ENCODE data around the gene CCR9. TPM values are rescaled to one million over a fixed set of nuclear protein-coding genes. Genes with fewer than 3 reads are reported as not detected.

The CCR9 gene
- total RNA-seq, 1 experiment from 2014 or later, result not detected

- Histone ChIP-seq H3K27ac (ENCODE audit: low read length) (no peak overlapping the region), H3K9me3 (ENCODE audit: low read length) (no peaks in the 10 kb centered on the region), H3K36me3 (ENCODE audit: insufficient read depth, low read length) (peaks cover 8% of the 10 kb centered on the region; the same call in 1 of the 2 replicates), H3K9me2 (replicated peaks; ENCODE audit: insufficient read depth, low read length) (no peaks in the 10 kb centered on the region), H2AFZ (ENCODE audit: low read length) (no peak overlapping the region), H3K4me2 (ENCODE audit: low read depth, low read length, poor library complexity, severe bottlenecking) (no peak overlapping the region), H3K27me3 (ENCODE audit: low read length) (no peaks in the 10 kb centered on the region), H3K4me1 (ENCODE audit: low read length) (no peaks in the 10 kb centered on the region), H3K79me2 (ENCODE audit: low read length) (no peaks in the 10 kb centered on the region), H4K20me1 (ENCODE audit: insufficient read depth, low read depth, low read length) (no peaks in the 10 kb centered on the region), H3K9ac (ENCODE audit: low read length) (no peak overlapping the region), H3K4me3 (ENCODE audit: low read length) (no peak overlapping the region)
- DNase-seq, result no peak
These were observed 58.7 kb downstream of the CCR9 start for GRCh38 chr3:45944830-45945620.

DNA sequence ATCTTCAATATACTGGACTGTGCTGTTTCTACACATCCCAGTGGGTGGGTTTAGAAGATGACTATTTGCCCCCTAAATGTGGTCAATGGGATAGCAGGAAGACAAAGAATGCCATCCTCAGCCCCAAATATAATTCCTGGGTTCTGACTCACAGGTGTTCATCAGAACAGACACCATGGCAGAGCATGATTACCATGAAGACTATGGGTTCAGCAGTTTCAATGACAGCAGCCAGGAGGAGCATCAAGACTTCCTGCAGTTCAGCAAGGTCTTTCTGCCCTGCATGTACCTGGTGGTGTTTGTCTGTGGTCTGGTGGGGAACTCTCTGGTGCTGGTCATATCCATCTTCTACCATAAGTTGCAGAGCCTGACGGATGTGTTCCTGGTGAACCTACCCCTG lies 60.0 kb downstream of the CCR9 start:
- no peak overlapping the region for H3K4me2 ChIP-seq (ENCODE audit: low read depth, low read length, poor library complexity, severe bottlenecking)
- H3K79me2 ChIP-seq (ENCODE audit: low read length), result no peaks in the 10 kb centered on the region
- DNase-seq, result no peak
- no peaks in the 10 kb centered on the region for H3K9me2 ChIP-seq (replicated peaks; ENCODE audit: insufficient read depth, low read length)
- no peak overlapping the region for H3K27ac ChIP-seq (ENCODE audit: low read length)
- H2AFZ ChIP-seq (ENCODE audit: low read length), result no peak overlapping the region
- no peak overlapping the region for H3K9ac ChIP-seq (ENCODE audit: low read length)
- H3K4me1 ChIP-seq (ENCODE audit: low read length), result no peaks in the 10 kb centered on the region
- no peaks in the 10 kb centered on the region for H3K27me3 ChIP-seq (ENCODE audit: low read length)
- no peak overlapping the region for H3K4me3 ChIP-seq (ENCODE audit: low read length)
- no peaks in the 10 kb centered on the region for H3K9me3 ChIP-seq (ENCODE audit: low read length)
- H4K20me1 ChIP-seq (ENCODE audit: insufficient read depth, low read depth, low read length), result no peaks in the 10 kb centered on the region
- H3K36me3 ChIP-seq (ENCODE audit: insufficient read depth, low read length), result peaks cover 8% of the 10 kb centered on the region; the same call in 1 of the 2 replicates

DNA sequence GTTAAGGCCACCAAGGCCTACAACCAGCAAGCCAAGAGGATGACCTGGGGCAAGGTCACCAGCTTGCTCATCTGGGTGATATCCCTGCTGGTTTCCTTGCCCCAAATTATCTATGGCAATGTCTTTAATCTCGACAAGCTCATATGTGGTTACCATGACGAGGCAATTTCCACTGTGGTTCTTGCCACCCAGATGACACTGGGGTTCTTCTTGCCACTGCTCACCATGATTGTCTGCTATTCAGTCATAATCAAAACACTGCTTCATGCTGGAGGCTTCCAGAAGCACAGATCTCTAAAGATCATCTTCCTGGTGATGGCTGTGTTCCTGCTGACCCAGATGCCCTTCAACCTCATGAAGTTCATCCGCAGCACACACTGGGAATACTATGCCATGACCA lies 60.5 kb downstream of the CCR9 start:
- no peak overlapping the region for H3K4me2 ChIP-seq (ENCODE audit: low read depth, low read length, poor library complexity, severe bottlenecking)
- H3K4me3 ChIP-seq (ENCODE audit: low read length), result no peak overlapping the region
- H3K79me2 ChIP-seq (ENCODE audit: low read length), result no peaks in the 10 kb centered on the region
- H3K9me2 ChIP-seq (replicated peaks; ENCODE audit: insufficient read depth, low read length), result no peaks in the 10 kb centered on the region
- H3K27me3 ChIP-seq (ENCODE audit: low read length), result no peaks in the 10 kb centered on the region
- H3K36me3 ChIP-seq (ENCODE audit: insufficient read depth, low read length), result peaks cover 9% of the 10 kb centered on the region; the same call in 1 of the 2 replicates
- no peaks in the 10 kb centered on the region for H3K4me1 ChIP-seq (ENCODE audit: low read length)
- H3K9me3 ChIP-seq (ENCODE audit: low read length), result no peaks in the 10 kb centered on the region
- no peak overlapping the region for H2AFZ ChIP-seq (ENCODE audit: low read length)
- no peak for DNase-seq
- no peak overlapping the region for H3K27ac ChIP-seq (ENCODE audit: low read length)
- H4K20me1 ChIP-seq (ENCODE audit: insufficient read depth, low read depth, low read length), result no peaks in the 10 kb centered on the region
- H3K9ac ChIP-seq (ENCODE audit: low read length), result no peak overlapping the region

GRCh38 chr3:45947361-45947760 lies 61.0 kb downstream of the CCR9 start:
- no peak overlapping the region for H3K4me2 ChIP-seq (ENCODE audit: low read depth, low read length, poor library complexity, severe bottlenecking)
- H3K9ac ChIP-seq (ENCODE audit: low read length), result no peak overlapping the region
- no peaks in the 10 kb centered on the region for H4K20me1 ChIP-seq (ENCODE audit: insufficient read depth, low read depth, low read length)
- DNase-seq, result no peak
- H3K9me3 ChIP-seq (ENCODE audit: low read length), result no peaks in the 10 kb centered on the region
- no peak overlapping the region for H3K4me3 ChIP-seq (ENCODE audit: low read length)
- H3K79me2 ChIP-seq (ENCODE audit: low read length), result no peaks in the 10 kb centered on the region
- H3K9me2 ChIP-seq (replicated peaks; ENCODE audit: insufficient read depth, low read length), result no peaks in the 10 kb centered on the region
- no peaks in the 10 kb centered on the region for H3K27me3 ChIP-seq (ENCODE audit: low read length)
- peaks cover 14% of the 10 kb centered on the region; the same call in 1 of the 2 replicates for H3K36me3 ChIP-seq (ENCODE audit: insufficient read depth, low read length)
- H3K4me1 ChIP-seq (ENCODE audit: low read length), result no peaks in the 10 kb centered on the region
- H2AFZ ChIP-seq (ENCODE audit: low read length), result no peak overlapping the region
- no peak overlapping the region for H3K27ac ChIP-seq (ENCODE audit: low read length)

- H3K27me3 ChIP-seq (ENCODE audit: low read length), result no peaks in the 10 kb centered on the region
- H3K36me3 ChIP-seq (ENCODE audit: insufficient read depth, low read length), result peaks cover 15% of the 10 kb centered on the region; the same call in 1 of the 2 replicates
- no peaks in the 10 kb centered on the region for H3K79me2 ChIP-seq (ENCODE audit: low read length)
- no peaks in the 10 kb centered on the region for H3K4me1 ChIP-seq (ENCODE audit: low read length)
- H3K27ac ChIP-seq (ENCODE audit: low read length), result no peak overlapping the region
- no peaks in the 10 kb centered on the region for H3K9me3 ChIP-seq (ENCODE audit: low read length)
- no peak overlapping the region for H2AFZ ChIP-seq (ENCODE audit: low read length)
- no peak overlapping the region for H3K4me3 ChIP-seq (ENCODE audit: low read length)
- DNase-seq, result no peak
- no peak overlapping the region for H3K4me2 ChIP-seq (ENCODE audit: low read depth, low read length, poor library complexity, severe bottlenecking)
- H4K20me1 ChIP-seq (ENCODE audit: insufficient read depth, low read depth, low read length), result no peaks in the 10 kb centered on the region
- H3K9me2 ChIP-seq (replicated peaks; ENCODE audit: insufficient read depth, low read length), result no peaks in the 10 kb centered on the region
- no peak overlapping the region for H3K9ac ChIP-seq (ENCODE audit: low read length)
These were observed 62.0 kb downstream of the CCR9 start for GRCh38 chr3:45948311-45948781.

GRCh38 chr3:45948881-45949280 lies 62.5 kb downstream of the CCR9 start:
- no peak overlapping the region for H3K9ac ChIP-seq (ENCODE audit: low read length)
- no peaks in the 10 kb centered on the region for H3K79me2 ChIP-seq (ENCODE audit: low read length)
- H3K4me3 ChIP-seq (ENCODE audit: low read length), result no peak overlapping the region
- H3K4me1 ChIP-seq (ENCODE audit: low read length), result no peaks in the 10 kb centered on the region
- DNase-seq, result no peak
- no peaks in the 10 kb centered on the region for H4K20me1 ChIP-seq (ENCODE audit: insufficient read depth, low read depth, low read length)
- no peak overlapping the region for H3K27ac ChIP-seq (ENCODE audit: low read length)
- H3K9me2 ChIP-seq (replicated peaks; ENCODE audit: insufficient read depth, low read length), result no peaks in the 10 kb centered on the region
- peaks cover 18% of the 10 kb centered on the region; the same call in 1 of the 2 replicates for H3K36me3 ChIP-seq (ENCODE audit: insufficient read depth, low read length)
- no peak overlapping the region for H2AFZ ChIP-seq (ENCODE audit: low read length)
- H3K9me3 ChIP-seq (ENCODE audit: low read length), result no peaks in the 10 kb centered on the region
- H3K4me2 ChIP-seq (ENCODE audit: low read depth, low read length, poor library complexity, severe bottlenecking), result no peak overlapping the region
- no peaks in the 10 kb centered on the region for H3K27me3 ChIP-seq (ENCODE audit: low read length)

DNA sequence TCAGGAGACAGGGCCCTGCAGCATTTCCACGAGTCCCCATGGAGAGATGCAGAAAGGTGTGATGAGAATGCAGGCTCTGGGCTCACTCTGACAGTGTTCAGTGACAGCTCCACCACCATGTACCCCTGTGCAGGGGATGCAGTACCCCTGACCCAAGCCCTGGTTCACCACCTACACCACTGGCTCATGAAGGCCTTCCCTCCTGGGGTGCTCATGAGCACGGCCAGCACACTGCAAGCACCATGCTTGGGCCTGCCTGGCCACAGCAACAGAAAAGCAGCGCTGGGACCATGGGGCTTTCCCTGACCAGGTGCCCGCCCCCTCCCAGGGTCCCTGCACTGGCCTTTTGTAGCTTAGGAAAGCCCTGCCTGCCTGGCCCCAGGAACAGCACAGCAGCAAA lies 63.1 kb downstream of the CCR9 start:
- no peak overlapping the region for H3K4me2 ChIP-seq (ENCODE audit: low read depth, low read length, poor library complexity, severe bottlenecking)
- no peaks in the 10 kb centered on the region for H3K27me3 ChIP-seq (ENCODE audit: low read length)
- no peak overlapping the region for H3K9ac ChIP-seq (ENCODE audit: low read length)
- no peaks in the 10 kb centered on the region for H4K20me1 ChIP-seq (ENCODE audit: insufficient read depth, low read depth, low read length)
- DNase-seq, result no peak
- no peak overlapping the region for H2AFZ ChIP-seq (ENCODE audit: low read length)
- no peaks in the 10 kb centered on the region for H3K4me1 ChIP-seq (ENCODE audit: low read length)
- no peaks in the 10 kb centered on the region for H3K79me2 ChIP-seq (ENCODE audit: low read length)
- H3K36me3 ChIP-seq (ENCODE audit: insufficient read depth, low read length), result peaks cover 21% of the 10 kb centered on the region; the same call in 1 of the 2 replicates
- H3K9me2 ChIP-seq (replicated peaks; ENCODE audit: insufficient read depth, low read length), result no peaks in the 10 kb centered on the region
- no peak overlapping the region for H3K4me3 ChIP-seq (ENCODE audit: low read length)
- no peaks in the 10 kb centered on the region for H3K9me3 ChIP-seq (ENCODE audit: low read length)
- no peak overlapping the region for H3K27ac ChIP-seq (ENCODE audit: low read length)

GRCh38 chr3:45950131-45950530 lies 63.8 kb downstream of the CCR9 start:
- H4K20me1 ChIP-seq (ENCODE audit: insufficient read depth, low read depth, low read length), result no peaks in the 10 kb centered on the region
- H3K4me3 ChIP-seq (ENCODE audit: low read length), result no peak overlapping the region
- no peaks in the 10 kb centered on the region for H3K9me2 ChIP-seq (replicated peaks; ENCODE audit: insufficient read depth, low read length)
- H3K4me2 ChIP-seq (ENCODE audit: low read depth, low read length, poor library complexity, severe bottlenecking), result no peak overlapping the region
- no peaks in the 10 kb centered on the region for H3K27me3 ChIP-seq (ENCODE audit: low read length)
- no peak overlapping the region for H2AFZ ChIP-seq (ENCODE audit: low read length)
- no peak for DNase-seq
- no peaks in the 10 kb centered on the region for H3K9me3 ChIP-seq (ENCODE audit: low read length)
- H3K9ac ChIP-seq (ENCODE audit: low read length), result no peak overlapping the region
- H3K36me3 ChIP-seq (ENCODE audit: insufficient read depth, low read length), result peaks cover 21% of the 10 kb centered on the region; the same call in 1 of the 2 replicates
- H3K27ac ChIP-seq (ENCODE audit: low read length), result no peak overlapping the region
- no peaks in the 10 kb centered on the region for H3K79me2 ChIP-seq (ENCODE audit: low read length)
- H3K4me1 ChIP-seq (ENCODE audit: low read length), result no peaks in the 10 kb centered on the region
